Natural killer cell (primary cell): ENCODE measurements around the gene ENPP5. TPM values are rescaled to one million over a fixed set of nuclear protein-coding genes. Genes with fewer than 3 reads are reported as not detected.

ENCODE experiments used
- ATAC-seq, 3 donors: fragments of 150-1000 bp in 2 of 3; fragments of 200-7000 bp in 1 of 3; cut with Tn5 transposase; 1 replicate in 1 of 3; 2 replicates in 2 of 3; pipeline ENCODE4 v1.10.0; 2021; ENCODE audit warnings: mild to moderate bottlenecking in 2 of 3, moderate library complexity in 2 of 3
- DNase-seq, 2 donors: peaks; one replicate each; pipeline versions ENCODE4 v3.0.0 to v3.0.0-alpha.2; 2013 to 2021; ENCODE audit warnings: mixed read lengths in 1 of 2
- H3K27ac ChIP-seq: one replicate; pipeline ENCODE4 v1.5.1; 2013; ENCODE audit warnings: mild to moderate bottlenecking, low read length
- H3K27me3 ChIP-seq: one replicate; pipeline ENCODE4 v1.6.1; 2013; ENCODE audit warnings: low read length; ENCODE audit not compliant: control insufficient read depth, insufficient read depth
- H3K36me3 ChIP-seq: one replicate; pipeline ENCODE4 v1.6.1; 2013; ENCODE audit warnings: low read length; ENCODE audit not compliant: control insufficient read depth, insufficient read depth
- H3K4me1 ChIP-seq: one replicate; pipeline ENCODE4 v1.6.1; 2013; ENCODE audit warnings: low read length; ENCODE audit not compliant: control insufficient read depth, insufficient read depth
- H3K4me3 ChIP-seq: one replicate; pipeline ENCODE4 v1.5.1; 2013; ENCODE audit warnings: low read length
- H3K9me3 ChIP-seq: one replicate; pipeline ENCODE4 v1.6.1; 2013; ENCODE audit warnings: low read length; ENCODE audit not compliant: control insufficient read depth, insufficient read depth
- H3K27ac Mint-ChIP-seq, 2 donors: one replicate each; pipeline ENCODE4 v1.8.0; 2022; ENCODE audit warnings: mild to moderate bottlenecking in 2 of 2, mixed read lengths in 2 of 2, moderate library complexity in 1 of 2
- H3K27me3 Mint-ChIP-seq, 2 donors: one replicate each; pipeline ENCODE4 v1.8.0; 2022; ENCODE audit warnings: low read depth in 2 of 2, mixed read lengths in 2 of 2
- H3K36me3 Mint-ChIP-seq: one replicate; pipeline ENCODE4 v1.8.0; 2022; ENCODE audit warnings: mixed read lengths
- H3K4me1 Mint-ChIP-seq, 2 donors: one replicate each; pipeline ENCODE4 v1.8.0; 2022; ENCODE audit warnings: mixed read lengths in 2 of 2
- H3K4me3 Mint-ChIP-seq: one replicate; pipeline ENCODE4 v1.8.0; 2022; ENCODE audit warnings: mild to moderate bottlenecking, moderate library complexity, mixed read lengths
- H3K9me3 Mint-ChIP-seq, 2 donors: one replicate each; pipeline ENCODE4 v1.8.0; 2022; ENCODE audit warnings: mixed read lengths in 2 of 2
- WGBS: methylation state at CpG from one replicate; pipeline ENCODE4 v1.1.7; 2013; ENCODE audit warnings: missing lambda C conversion rate; ENCODE audit not compliant: insufficient coverage; 5-methylcytosine and 5-hydroxymethylcytosine counted together
- intact Hi-C: fragments of 100-400 bp; cut with micrococcal nuclease; formaldehyde crosslinking; loops from one replicate; pipeline ENCODE4 v1.14.2; 2022
- total RNA-seq, 4 donors: library from RNA; stranded (reverse); fragments of 120-200 nt in 1 of 4; gene quantifications; one replicate each; pipeline versions ENCODE4 v1.2.3 to v1.2.4, GENCODE V29; 2013 to 2022
- TF ChIP-seq, protein P1 (sequence below): fragments of 200-600 bp; IDR thresholded peaks from one replicate; pipeline ENCODE4 v1.8.0; 2022; ENCODE audit warnings: antibody characterized with exemption

The ENPP5 gene
- total RNA-seq, 3 donors from 2014 or later (not counting 1 experiment from before 2014, with no cell fraction given) = 9.3 to 13.4 (median 9.6) TPM

DNA sequence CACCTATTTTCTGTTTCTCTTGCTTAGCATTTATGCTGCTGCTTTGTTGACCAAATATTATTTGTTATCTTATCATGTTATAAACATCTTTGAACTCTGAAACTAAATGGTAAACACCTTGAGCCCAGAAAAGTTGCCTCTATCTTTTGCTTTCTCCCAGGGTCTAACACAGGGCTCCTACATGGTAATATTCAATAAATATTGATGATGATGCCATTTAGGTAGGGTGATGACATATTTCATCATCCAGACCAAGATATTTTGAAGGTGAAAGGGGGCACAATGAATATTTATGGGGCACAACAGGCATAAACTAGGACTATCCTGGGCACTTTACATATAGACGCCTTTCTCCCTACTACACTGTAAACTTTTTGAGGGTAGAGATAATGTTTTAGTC is 52.6 kb downstream of the ENPP5 start:
- no peak overlapping the region for H3K4me3 ChIP-seq
- Mint-ChIP-seq H3K4me1 (peaks cover 58 to 82% of the 10 kb centered on the region in 2 donors), H3K9me3 (peaks cover 0 to 3% of the 10 kb centered on the region in 2 donors), H3K27ac (peak overlapping the region; percentile 49 to 86), H3K36me3 (peaks cover 15% of the 10 kb centered on the region), H3K27me3 (no peaks in the 10 kb centered on the region), H3K4me3 (peak overlapping the region; percentile 41)
- intact Hi-C loops = no loop called here
- peaks cover 21% of the 10 kb centered on the region for H3K4me1 ChIP-seq
- DNase-seq (no peak), ATAC-seq (no peak)
- no peaks in the 10 kb centered on the region for H3K9me3 ChIP-seq
- H3K27me3 ChIP-seq = no peaks in the 10 kb centered on the region
- H3K36me3 ChIP-seq = no peaks in the 10 kb centered on the region
- TF ChIP-seq, protein P1, sequence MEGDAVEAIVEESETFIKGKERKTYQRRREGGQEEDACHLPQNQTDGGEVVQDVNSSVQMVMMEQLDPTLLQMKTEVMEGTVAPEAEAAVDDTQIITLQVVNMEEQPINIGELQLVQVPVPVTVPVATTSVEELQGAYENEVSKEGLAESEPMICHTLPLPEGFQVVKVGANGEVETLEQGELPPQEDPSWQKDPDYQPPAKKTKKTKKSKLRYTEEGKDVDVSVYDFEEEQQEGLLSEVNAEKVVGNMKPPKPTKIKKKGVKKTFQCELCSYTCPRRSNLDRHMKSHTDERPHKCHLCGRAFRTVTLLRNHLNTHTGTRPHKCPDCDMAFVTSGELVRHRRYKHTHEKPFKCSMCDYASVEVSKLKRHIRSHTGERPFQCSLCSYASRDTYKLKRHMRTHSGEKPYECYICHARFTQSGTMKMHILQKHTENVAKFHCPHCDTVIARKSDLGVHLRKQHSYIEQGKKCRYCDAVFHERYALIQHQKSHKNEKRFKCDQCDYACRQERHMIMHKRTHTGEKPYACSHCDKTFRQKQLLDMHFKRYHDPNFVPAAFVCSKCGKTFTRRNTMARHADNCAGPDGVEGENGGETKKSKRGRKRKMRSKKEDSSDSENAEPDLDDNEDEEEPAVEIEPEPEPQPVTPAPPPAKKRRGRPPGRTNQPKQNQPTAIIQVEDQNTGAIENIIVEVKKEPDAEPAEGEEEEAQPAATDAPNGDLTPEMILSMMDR = no peak
- no peak overlapping the region for H3K27ac ChIP-seq
- no CpG with 5 or more reads among the region's 1 CpG for WGBS

- Mint-ChIP-seq H3K27me3 (no peaks in the 10 kb centered on the region), H3K36me3 (peaks cover 16% of the 10 kb centered on the region), H3K9me3 (peaks cover 0 to 2% of the 10 kb centered on the region in 2 donors), H3K4me3 (no peak overlapping the region), H3K4me1 (peaks cover 55 to 87% of the 10 kb centered on the region in 2 donors), H3K27ac (no peak overlapping the region)
- no peak for DNase-seq
- no peaks in the 10 kb centered on the region for H3K27me3 ChIP-seq
- WGBS = 73% methylated on average over 1 of the region's 2 CpGs
- H3K4me3 ChIP-seq = no peak overlapping the region
- no peak overlapping the region for H3K27ac ChIP-seq
- TF ChIP-seq, protein P1 = no peak
- H3K9me3 ChIP-seq = no peaks in the 10 kb centered on the region
- ATAC-seq = no peak
- intact Hi-C loops = no loop called here
- H3K36me3 ChIP-seq = no peaks in the 10 kb centered on the region
- H3K4me1 ChIP-seq = peaks cover 21% of the 10 kb centered on the region
Measured at GRCh38 chr6:46116289-46116688, 54.5 kb downstream of the ENPP5 start.

GRCh38 chr6:46115634-46116033 is 55.1 kb downstream of the ENPP5 start:
- Histone ChIP-seq H3K4me3 (no peak overlapping the region), H3K9me3 (no peaks in the 10 kb centered on the region), H3K4me1 (peaks cover 21% of the 10 kb centered on the region), H3K27ac (no peak overlapping the region), H3K27me3 (no peaks in the 10 kb centered on the region), H3K36me3 (no peaks in the 10 kb centered on the region)
- no peak for DNase-seq
- H3K4me1 Mint-ChIP-seq = peaks cover 57 to 88% of the 10 kb centered on the region in 2 donors
- intact Hi-C loops = no loop called here
- TF ChIP-seq, protein P1 = no peak
- no peak for ATAC-seq
- H3K27me3 Mint-ChIP-seq = no peaks in the 10 kb centered on the region
- H3K9me3 Mint-ChIP-seq = peaks cover 0 to 1% of the 10 kb centered on the region in 2 donors
- H3K4me3 Mint-ChIP-seq = no peak overlapping the region
- H3K27ac Mint-ChIP-seq = peak overlapping the region in 1 of 2 donors; percentile 32
- H3K36me3 Mint-ChIP-seq = peaks cover 13% of the 10 kb centered on the region
- 100% methylated on average over 1 of the region's 1 CpG for WGBS

GRCh38 chr6:46113370-46113769 is 57.4 kb downstream of the ENPP5 start:
- peaks cover 34 to 72% of the 10 kb centered on the region in 2 donors for H3K4me1 Mint-ChIP-seq
- H3K27ac Mint-ChIP-seq = peak overlapping the region; percentile 8 to 32
- no peaks in the 10 kb centered on the region for H3K9me3 Mint-ChIP-seq

More at GRCh38 chr6:46113370-46113769, 57.4 kb downstream of the ENPP5 start:
- H3K36me3 ChIP-seq = no peaks in the 10 kb centered on the region
- no peak overlapping the region for H3K27ac ChIP-seq
- H3K27me3 ChIP-seq = no peaks in the 10 kb centered on the region
- intact Hi-C loops = no loop called here
- H3K9me3 ChIP-seq = no peaks in the 10 kb centered on the region
- peaks cover 12% of the 10 kb centered on the region for H3K4me1 ChIP-seq
- TF ChIP-seq, protein P1 = no peak
- ATAC-seq (no peak), DNase-seq (no peak)
- no peaks in the 10 kb centered on the region for H3K27me3 Mint-ChIP-seq
- no peak overlapping the region for H3K4me3 ChIP-seq
- 88% methylated on average over 1 of the region's 1 CpG for WGBS
- no peak overlapping the region for H3K4me3 Mint-ChIP-seq
- peaks cover 9% of the 10 kb centered on the region for H3K36me3 Mint-ChIP-seq
